Stomach (tissue), 4 donors: Measurements from ENCODE around the gene TXNDC2.
A peak's percentile ranks its signal among the peaks of the same experiment; 100 is the strongest.

Experiments used
- CTCF ChIP-seq, 7 experiments: fragments of 450-650 bp in 4 of 7; fragments of 200-600 bp in 3 of 7; sonication (generic) in 3 of 7; IDR thresholded peaks; one replicate each; pipeline ENCODE4 v1.5.1; 2016 to 2019; ENCODE audit warnings: antibody characterized with exemption in 7 of 7, control low read depth in 2 of 7, mild to moderate bottlenecking in 1 of 7
- EP300 ChIP-seq: sonication (generic); formaldehyde crosslinking; IDR thresholded peaks from one replicate; pipeline ENCODE4 v1.6.1; 2017; ENCODE audit warnings: antibody characterized with exemption
- POLR2A ChIP-seq, 4 donors: fragments of 450-650 bp; IDR thresholded peaks; one replicate each; pipeline ENCODE4 v1.6.1; 2016; ENCODE audit warnings: antibody characterized with exemption in 4 of 4, control low read depth in 2 of 4, mild to moderate bottlenecking in 1 of 4, moderate library complexity in 1 of 4
- POLR2AphosphoS5 ChIP-seq, 3 donors: sonication (generic); formaldehyde crosslinking; IDR thresholded peaks; one replicate each; pipeline ENCODE4 v1.6.1; 2016; ENCODE audit warnings: antibody characterized with exemption in 3 of 3

- peak in 2 of 3 donors; percentile 62 to 78 for TF ChIP-seq POLR2AphosphoS5 (IDR thresholded peaks at IDR 0.05)
- TF ChIP-seq CTCF (IDR thresholded peaks at IDR 0.05), result no peak
- no peak for TF ChIP-seq EP300
- no peak for TF ChIP-seq POLR2A (IDR thresholded peaks at IDR 0.05)
Observed at GRCh38 chr18:9849407-9850283, 36.1 kb upstream of the TXNDC2 start.
